Nephron (organoid): ENCODE data around the gene ATXN7L3.
"Not testable (repeated sequence)": the region's sequence is repeated elsewhere in the genome, so short reads cannot be mapped to it uniquely, and the experiment has no call there.

ENCODE experiments used
- H3K27ac Mint-ChIP-seq, 3 experiments: 2 replicates each; pipeline ENCODE4 v1.8.0; 2020; ENCODE audit warnings: mixed read lengths in 3 of 3, mild to moderate bottlenecking in 2 of 3, moderate library complexity in 1 of 3
- H3K27me3 Mint-ChIP-seq: 2 replicates; pipeline ENCODE4 v1.8.0; 2021; ENCODE audit warnings: low read depth, mild to moderate bottlenecking, moderate library complexity, mixed read lengths
- H3K36me3 Mint-ChIP-seq: 2 replicates; pipeline ENCODE4 v1.8.0; 2020; ENCODE audit warnings: low read depth, mixed read lengths
- H3K4me1 Mint-ChIP-seq: 2 replicates; pipeline ENCODE4 v1.8.0; 2020; ENCODE audit warnings: mixed read lengths
- H3K4me3 Mint-ChIP-seq, 3 experiments: 2 replicates each; pipeline ENCODE4 v1.8.0; 2020; ENCODE audit warnings: mild to moderate bottlenecking in 3 of 3, mixed read lengths in 3 of 3, moderate library complexity in 2 of 3
- H3K9me3 Mint-ChIP-seq: 2 replicates; pipeline ENCODE4 v1.8.0; 2020; ENCODE audit warnings: mixed read lengths
- CTCF ChIP-seq, 3 experiments: fragments of 200-600 bp; sonication (generic); IDR thresholded peaks; one replicate each; pipeline ENCODE4 v1.5.0; 2021; ENCODE audit warnings: antibody characterized with exemption in 3 of 3; ENCODE audit not compliant: unreplicated experiment in 3 of 3

The ATXN7L3 gene

DNA sequence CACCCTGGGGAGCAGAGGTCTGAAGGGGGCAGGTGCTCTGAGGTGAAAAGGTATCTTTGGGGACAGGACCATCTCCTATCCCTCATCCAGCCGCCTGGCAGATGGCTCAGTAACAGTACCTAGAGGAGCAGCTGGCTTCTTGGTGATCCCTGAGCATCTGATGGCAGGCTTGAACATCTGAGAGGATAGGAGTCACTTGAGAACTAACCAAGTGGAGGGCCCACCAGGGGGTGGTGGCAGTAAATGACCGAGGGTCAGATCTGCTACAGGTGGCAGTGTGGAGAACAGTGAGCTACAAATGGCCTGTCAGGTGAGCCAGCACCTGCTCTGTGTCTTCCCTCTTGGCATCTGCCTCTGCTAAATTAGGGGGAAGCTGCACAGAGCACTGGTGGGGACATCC lies 44.2 kb downstream of the ATXN7L3 start:
- H3K27me3 Mint-ChIP-seq, result no peaks in the 10 kb centered on the region
- H3K9me3 Mint-ChIP-seq, result no peaks in the 10 kb centered on the region
- H3K36me3 Mint-ChIP-seq, result peaks cover 12% of the 10 kb centered on the region
- no peak overlapping the region for H3K4me3 Mint-ChIP-seq
- H3K4me1 Mint-ChIP-seq, result no peaks in the 10 kb centered on the region
- no peak for TF ChIP-seq CTCF (IDR thresholded peaks at IDR 0.05; ENCODE audit: unreplicated experiment in 3 of 3)
- H3K27ac Mint-ChIP-seq, result no peak overlapping the region

DNA sequence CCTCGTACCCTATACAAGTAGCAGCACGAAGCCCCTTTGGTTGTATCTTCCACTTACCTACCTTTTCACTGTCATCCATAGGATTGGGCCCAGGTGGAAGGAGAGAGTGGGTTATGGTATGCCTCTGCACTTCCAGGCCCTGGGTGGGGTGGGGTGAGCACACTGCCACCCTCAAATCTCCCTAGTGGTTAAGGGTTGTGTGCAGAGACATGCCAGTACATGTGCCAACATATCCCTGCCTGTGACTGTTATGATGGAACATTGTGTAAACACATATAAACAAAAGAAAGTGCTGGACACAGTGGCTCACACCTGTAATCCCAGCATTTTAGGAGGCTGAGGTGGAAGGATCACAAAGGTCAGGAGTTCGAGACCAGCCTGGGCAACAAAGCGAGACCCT lies 46.8 kb downstream of the ATXN7L3 start:
- H3K9me3 Mint-ChIP-seq, result no peaks in the 10 kb centered on the region
- peaks cover 11% of the 10 kb centered on the region for H3K36me3 Mint-ChIP-seq
- no peak overlapping the region for H3K4me3 Mint-ChIP-seq
- no peak for TF ChIP-seq CTCF (IDR thresholded peaks at IDR 0.05; ENCODE audit: unreplicated experiment in 3 of 3)
- H3K4me1 Mint-ChIP-seq, result peaks cover 4% of the 10 kb centered on the region
- H3K27me3 Mint-ChIP-seq, result no peaks in the 10 kb centered on the region
- no peak overlapping the region for H3K27ac Mint-ChIP-seq

DNA sequence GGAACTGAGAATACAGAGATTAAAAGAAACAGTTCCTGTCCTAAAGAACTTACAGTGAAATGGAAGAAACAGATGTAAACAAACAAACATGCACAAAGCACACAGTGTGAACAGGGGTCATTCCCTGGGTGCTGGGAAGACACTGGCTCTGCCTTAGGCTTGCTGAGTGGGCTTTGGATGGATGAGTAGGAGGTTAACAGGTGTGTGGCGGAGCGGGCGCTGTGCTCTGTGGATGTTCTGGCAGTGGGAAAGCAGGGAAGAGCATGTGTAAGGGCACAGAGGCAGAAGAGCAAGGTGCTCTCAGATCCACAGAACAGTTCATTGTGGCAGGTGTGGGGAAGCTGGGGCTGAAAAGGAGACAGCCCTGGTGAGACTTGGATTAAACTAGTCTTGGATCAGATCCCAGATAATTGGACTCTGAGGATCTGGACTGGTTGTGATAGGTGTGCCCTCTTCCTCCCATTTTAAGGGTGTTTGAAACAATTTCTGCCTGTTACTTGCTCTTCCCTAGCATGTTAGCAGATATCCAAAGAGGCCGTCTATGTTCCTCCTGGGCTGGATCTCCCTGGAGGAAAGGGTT lies 49.8 kb downstream of the ATXN7L3 start:
- TF ChIP-seq CTCF (IDR thresholded peaks at IDR 0.05; ENCODE audit: unreplicated experiment in 3 of 3), result no peak

DNA sequence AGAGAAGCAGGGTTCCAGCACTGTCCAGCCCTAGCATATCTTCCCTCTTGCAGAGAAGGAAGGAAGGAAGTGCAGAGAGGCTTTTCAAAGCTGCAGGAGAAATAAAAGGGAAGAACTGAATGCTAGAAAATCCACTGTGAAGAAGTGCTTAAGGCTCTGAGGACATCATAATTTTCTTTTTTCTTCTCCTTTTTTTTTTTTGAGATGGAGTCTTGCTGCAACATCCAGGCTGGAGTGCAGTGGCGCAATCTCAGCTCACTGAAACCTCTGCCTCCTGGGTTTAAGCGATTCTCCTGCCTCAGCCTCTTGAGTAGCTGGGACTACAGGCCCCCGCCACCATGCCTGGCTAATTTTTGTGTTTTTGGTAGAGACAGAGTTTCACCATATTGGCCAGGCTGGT lies 50.6 kb downstream of the ATXN7L3 start:
- not testable (repeated sequence) for H3K27me3 Mint-ChIP-seq, H3K4me1 Mint-ChIP-seq, H3K27ac Mint-ChIP-seq, H3K4me3 Mint-ChIP-seq, H3K9me3 Mint-ChIP-seq
- H3K36me3 Mint-ChIP-seq, result peaks cover 17% of the 10 kb centered on the region

More for the DNA sequence above, 49.8 kb downstream of the ATXN7L3 start:
- Mint-ChIP-seq H3K9me3 (no peaks in the 10 kb centered on the region), H3K27ac (no peak overlapping the region), H3K27me3 (no peaks in the 10 kb centered on the region), H3K4me3 (no peak overlapping the region), H3K36me3 (peaks cover 17% of the 10 kb centered on the region), H3K4me1 (peaks cover 4% of the 10 kb centered on the region)

GRCh38 chr17:44147812-44148211 lies 51.9 kb downstream of the ATXN7L3 start:
- no peaks in the 10 kb centered on the region for H3K27me3 Mint-ChIP-seq
- H3K36me3 Mint-ChIP-seq, result peaks cover 15% of the 10 kb centered on the region
- H3K4me1 Mint-ChIP-seq, result peaks cover 4% of the 10 kb centered on the region
- H3K4me3 Mint-ChIP-seq, result no peak overlapping the region
- H3K9me3 Mint-ChIP-seq, result no peaks in the 10 kb centered on the region
- TF ChIP-seq CTCF (IDR thresholded peaks at IDR 0.05; ENCODE audit: unreplicated experiment in 3 of 3), result no peak
- H3K27ac Mint-ChIP-seq, result no peak overlapping the region

GRCh38 chr17:44146375-44147346 lies 53.0 kb downstream of the ATXN7L3 start:
- Mint-ChIP-seq H3K36me3 (peaks cover 14% of the 10 kb centered on the region), H3K27ac (peak overlapping the region in 2 of 3 experiments; percentile 5 to 20), H3K27me3 (no peaks in the 10 kb centered on the region), H3K9me3 (no peaks in the 10 kb centered on the region), H3K4me3 (peak overlapping the region in 1 of 3 experiments; percentile 35), H3K4me1 (peaks cover 7% of the 10 kb centered on the region)
- no peak for TF ChIP-seq CTCF (IDR thresholded peaks at IDR 0.05; ENCODE audit: unreplicated experiment in 3 of 3)
